Superior temporal gyrus (tissue), 1 donor: ENCODE measurements around the gene NRM.

Experiments used
- DNase-seq: peaks from one replicate; pipeline ENCODE4 v3.0.0-alpha.2; 2016; ENCODE audit errors: extremely low spot score

Gene NRM

DNA sequence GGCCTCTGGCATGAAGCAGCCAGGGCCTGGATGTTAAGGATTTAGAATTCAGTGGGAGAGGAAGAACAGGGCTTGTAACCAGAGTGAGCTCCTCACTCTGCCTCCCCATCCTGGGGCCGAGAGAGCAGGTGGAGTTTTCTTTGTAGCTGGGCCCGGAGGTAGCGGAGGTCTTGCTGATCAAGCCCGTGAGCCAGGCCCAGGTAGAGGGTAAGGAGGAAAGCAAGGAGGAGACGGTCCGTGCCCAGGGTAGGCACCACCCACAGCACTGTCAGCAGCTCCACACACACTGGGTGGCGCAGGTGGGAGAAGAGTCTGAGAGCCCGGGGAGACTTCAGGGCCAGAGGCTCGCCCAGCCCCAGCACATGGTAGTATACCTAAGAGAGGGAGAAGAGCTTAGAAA, 2.2 kb downstream of the NRM start:
- DNase-seq = no peak

DNA sequence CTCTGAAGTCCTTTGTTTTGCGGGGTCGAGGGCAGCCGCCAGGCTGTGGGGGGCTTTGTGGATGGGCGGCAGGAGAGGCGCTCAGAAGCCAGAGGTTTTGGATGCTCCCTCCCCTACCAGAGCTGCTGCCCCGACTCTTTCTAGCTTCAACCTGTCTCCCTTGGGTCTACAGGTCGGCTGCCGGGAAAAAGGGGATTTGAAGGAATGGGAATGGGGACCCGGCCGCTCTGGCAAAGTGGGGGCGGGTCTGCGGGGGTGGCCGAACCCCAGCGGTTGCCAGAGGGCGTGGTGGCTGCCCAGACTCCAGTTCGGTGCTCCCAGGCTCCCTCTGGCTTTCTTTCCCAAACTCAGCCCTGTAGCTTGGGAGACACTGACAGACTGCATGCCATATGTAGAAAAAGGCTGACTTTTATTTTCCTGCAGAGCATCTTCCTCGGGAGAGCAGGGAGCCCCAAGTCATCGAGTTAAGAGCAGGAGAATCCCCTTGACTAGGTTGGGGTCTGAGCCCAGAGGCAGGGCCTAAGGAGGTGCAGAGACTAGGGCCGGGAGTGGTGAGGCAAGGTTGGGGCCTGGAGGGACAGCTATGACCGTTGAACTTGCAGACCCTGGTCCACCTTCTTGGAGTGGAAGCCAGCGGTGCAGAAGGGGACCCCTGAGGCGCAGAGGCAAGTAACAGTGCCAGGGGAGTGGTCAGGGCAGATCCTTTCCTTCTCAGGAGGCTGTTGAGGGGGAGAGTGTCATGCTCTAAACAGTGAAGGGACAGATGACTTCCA, 2.9 kb downstream of the NRM start:
- DNase-seq = peak; percentile 21

DNA sequence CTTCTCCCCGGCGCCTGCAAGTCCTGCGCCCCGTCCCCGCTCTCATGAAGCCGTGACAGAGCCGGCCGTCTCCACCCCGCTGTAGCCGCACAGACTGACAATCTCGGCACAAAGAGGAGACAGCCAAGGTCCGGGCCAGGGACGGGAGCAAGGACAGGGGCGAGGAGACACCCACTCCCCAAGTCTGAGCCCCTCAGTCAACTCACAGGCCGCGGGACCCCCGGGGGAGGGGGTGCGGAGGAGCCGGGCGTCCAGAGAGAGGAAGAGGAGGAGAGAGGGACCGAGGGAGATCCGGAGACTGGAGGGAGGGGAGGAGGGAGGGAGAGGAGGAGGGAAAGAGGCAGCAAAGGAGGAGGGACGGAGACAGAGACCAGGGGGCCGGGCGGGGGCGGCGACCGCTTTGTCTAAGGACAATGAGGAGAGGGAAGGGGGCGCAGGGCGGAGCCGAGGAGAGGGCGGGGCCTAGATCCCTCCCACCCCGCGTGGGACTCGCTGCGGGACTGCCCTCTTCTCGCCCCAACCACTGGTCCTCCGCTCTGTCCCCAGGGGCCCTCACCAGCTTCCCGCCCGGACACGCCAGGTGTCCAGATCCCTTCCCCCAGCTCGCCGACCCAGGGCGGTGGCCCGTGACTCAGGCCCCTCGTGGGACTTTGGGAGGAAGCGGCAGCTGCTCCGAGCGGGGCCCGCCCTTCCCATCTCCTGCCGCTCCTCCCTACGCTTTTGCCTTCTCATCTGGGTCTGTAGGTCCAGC, 3.7 kb downstream of the NRM start:
- DNase-seq = peak; percentile 17

DNA sequence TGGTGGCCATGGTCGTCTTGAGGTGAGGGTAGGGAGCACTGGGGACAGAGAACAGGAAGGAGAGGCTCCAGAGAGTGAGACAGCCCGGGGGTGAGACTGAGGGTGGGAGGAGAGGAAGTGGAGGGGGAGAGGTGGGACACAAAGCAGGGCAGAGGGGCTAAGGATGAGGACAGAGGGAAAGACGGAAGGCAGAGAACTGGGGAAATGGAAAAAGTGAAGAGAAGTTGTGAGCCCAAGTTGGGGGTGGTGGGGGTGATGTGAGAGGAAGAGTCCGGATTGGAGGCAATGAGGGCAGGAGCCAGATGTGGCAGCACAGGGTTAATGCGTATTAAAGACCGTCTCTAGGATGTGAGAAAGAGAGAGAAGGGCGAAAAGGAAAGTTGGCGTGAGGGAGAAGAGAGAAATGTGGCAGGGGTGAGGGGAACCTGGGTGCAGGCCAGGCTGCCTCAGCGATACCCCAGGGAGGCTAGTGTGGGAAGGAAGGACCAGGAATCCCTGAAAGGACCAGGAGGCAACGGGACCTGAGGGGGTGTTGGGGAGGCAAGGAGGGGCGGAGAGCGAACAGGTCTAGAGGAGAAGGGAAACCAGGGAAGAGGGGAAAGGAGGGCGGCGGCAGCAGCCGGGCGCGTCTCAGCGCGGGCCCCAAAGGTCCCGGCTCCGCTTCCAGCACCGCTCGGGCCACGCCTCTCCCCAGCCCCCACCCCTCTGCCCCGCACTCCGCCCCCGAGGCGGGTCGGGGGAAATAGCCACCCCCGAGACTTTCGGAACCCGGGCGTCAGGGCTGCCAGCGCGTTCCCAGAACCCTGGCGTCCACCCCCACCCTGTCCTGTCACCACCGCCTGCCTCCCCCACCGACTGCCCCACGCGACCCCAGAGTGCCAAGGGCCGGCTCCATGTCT, 4.5 kb downstream of the NRM start, which contains the start of gene PPP1R18:
TSS of gene PPP1R18 (minus strand) at position 637 of the 899 bp plus-strand sequence. CDS start at position 10, 627 bp downstream.
- DNase-seq = no peak

DNA sequence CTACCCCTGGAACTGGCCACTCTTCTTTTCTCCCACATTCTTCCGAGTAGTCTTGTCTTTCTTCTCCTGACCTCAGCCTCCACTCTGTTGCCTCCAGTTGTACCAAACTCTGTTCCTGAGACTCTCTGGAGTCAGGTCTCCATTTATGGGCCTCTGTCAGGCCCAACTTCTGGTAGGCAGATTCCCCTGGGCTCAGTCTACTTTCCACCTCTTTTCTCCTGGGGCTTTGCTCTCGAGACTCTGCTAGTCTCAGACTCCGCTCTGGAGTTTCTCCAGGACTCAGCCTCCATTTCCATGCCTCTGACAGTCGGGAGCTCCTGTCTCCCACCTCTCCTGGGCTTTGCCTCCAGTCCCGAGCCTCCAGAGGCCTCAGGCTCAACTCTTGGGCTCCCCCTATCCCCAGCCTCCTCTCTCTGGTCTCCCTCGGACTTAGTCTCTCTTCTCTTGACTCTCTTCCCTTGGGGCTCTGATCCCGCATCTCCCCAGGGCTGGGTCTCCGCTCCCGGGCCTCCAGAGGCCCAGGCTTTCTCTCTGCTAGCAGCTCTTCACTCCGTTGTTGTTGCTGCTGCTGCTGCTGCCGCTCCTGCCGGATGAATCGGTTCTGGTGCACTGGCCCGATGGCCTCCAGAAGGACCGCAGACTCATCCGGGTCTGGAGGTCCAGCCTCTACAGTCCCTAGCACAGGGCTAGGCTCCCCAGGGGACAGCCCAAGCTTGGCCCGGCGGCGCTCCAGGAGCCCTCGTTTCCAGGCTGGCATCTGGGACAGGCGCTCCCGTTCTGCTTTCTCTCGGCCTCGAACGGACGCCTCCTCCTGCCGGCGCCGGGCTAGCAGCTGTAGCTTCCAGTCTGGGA, 5.4 kb downstream of the NRM start:
- DNase-seq = no peak

DNA sequence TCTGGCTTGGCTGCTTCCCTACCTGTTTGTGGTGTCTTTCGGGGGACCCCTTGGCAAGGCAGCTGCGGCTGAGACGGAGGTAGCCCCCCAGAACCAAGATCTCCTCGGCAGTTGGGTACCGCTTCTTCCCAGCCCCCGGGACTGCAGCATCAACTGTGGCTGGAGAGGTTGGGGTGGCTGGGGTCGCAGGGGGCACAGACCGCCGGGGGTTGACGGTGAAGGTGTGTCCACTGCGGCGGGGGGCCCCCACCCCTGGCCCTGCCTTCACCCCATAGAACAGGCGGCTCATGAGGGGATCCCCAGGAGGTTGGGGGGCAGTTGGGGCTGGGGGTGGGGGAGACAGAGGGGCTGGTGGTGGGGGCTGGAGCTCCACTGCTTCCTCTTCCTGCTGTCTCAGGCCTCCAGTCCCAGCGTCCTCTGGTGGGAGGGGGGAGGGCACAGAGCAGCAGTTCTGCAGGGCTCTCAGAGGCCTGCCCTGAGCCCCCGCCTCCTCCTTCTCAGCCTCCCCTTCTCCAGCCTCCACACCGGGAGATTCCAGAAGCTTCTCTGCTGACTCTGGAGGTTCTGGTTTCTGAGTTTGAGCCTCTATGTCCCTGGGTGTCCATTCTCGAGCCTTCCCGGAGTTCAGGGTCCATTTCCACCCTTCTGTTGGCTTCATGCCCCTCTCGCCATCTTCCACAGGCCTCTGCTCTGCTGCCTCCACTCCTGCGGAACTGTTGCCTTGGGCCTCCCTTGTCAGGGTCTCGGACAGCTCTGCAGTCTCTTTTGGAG, 6.2 kb downstream of the NRM start:
- no peak for DNase-seq

DNA sequence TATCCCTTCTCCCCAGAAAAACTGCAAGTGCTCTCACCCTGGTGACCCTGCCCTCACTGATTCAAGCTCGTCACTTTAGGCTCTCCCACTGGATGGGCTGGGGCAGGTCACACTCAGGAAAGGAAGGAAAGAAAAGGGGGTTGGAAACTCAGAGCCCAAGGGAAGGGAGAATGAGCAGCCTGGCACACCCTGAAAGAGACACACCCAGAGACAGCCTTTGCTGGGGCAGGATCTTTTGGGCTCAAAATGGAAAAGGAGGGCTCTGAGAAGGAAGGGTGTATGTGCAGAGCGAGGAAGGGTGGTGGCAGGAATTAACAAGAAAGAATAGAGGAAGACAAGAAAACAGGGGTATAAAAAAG, 6.8 kb downstream of the NRM start:
- no peak for DNase-seq

DNA sequence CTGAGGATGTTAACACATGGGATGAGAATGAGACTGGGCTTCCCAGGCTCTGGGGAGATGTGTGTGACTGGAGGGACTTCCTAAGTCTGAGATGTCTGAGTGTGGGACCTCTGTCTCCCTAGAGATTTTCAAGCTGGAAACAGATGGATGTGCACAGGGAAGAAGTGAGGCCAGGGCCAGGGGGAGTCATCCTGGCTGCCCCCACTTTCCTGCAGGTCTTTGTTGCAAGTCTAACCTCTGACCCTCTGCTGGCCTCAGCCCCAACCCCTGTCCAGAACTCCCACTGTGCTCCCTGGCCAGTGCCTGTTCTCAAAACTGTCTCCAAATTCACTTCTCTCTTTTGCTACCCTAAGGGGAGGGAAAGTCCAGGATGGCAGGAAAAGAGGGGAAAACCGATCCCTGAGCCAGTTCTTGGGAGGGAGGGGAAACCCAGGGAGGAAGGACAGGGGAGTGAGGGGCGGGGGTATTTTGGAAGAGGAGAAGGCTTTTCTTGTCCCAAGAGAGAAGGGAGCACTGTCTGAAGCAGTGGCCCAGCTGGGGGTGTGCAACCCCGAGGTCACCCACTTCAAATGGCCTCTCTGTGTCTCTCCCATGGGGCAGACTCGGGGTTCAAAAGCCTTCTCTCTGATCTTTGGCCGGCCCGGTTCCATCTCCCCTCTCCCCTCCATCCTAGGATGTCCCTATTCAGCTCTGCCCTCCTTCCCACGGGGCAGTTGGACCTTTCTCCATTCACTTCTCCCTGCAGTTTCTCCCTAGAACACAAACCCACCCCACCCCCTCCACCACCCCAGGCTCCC, 7.4 kb downstream of the NRM start:
- no peak for DNase-seq

DNA sequence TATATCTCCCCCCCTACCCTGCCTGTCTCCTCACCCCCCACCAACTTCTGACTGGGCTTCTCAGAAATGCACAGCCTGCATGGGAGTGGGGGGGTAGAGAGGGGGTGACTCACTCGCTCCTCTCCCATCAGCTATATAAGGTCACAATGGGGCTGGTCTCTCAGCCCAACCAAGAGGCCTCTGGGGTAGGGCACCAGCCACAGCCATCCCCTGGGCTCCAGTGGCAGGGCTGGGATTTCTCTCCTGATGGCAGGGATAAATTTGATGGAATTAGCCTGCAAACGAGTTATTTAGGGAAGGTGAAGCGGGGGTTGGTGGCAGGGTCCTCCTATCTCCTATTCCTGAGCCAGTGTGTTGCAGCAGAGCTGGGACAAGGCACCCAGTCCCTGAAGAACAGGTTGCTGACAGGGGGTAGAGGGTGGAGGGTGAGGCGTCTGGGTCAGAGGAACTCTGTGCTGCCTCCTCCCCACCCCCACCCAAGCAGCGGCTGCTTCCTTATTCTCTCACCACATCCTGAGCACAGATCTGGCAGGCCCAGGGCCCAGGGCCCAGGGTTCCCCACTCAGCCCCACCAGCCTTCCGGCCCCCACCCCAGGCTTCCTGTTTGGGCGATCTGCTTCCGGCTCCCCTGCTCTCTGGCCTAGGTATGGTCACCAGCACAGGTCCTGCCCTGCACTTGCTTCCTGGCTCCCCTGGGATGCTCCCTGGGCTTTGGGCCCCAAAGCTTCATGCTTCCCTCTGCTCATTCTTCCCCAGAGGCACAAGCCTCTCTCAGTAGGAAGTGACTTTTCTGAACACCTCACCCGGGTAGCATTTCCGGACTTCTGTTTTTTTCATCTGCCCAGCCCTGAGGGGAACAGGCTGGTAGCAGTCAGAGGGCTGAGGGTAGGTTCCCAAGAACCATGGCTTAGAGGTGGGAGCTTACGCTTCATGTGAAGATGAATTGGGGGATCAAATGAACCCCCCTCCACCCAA, 8.4 kb downstream of the NRM start:
- DNase-seq = peak; percentile 18

DNA sequence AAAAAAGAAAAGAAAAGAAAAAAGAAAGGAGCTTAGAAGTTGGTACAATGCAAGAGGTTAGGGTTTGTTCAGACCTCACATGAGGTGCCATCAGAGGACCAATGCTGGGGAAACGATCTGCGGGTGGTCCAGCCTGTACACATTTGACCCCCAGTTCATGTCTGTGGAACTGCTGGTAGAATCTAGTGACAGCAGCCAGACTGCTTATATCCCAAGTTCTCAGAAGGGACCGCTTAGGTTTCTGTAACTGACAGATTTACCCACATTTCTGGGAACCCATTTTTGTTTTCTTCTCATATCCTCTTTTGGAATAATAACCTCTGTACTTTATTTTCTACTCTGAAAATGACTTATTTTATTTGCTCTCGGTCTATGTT, 9.0 kb downstream of the NRM start:
- DNase-seq = no peak

DNA sequence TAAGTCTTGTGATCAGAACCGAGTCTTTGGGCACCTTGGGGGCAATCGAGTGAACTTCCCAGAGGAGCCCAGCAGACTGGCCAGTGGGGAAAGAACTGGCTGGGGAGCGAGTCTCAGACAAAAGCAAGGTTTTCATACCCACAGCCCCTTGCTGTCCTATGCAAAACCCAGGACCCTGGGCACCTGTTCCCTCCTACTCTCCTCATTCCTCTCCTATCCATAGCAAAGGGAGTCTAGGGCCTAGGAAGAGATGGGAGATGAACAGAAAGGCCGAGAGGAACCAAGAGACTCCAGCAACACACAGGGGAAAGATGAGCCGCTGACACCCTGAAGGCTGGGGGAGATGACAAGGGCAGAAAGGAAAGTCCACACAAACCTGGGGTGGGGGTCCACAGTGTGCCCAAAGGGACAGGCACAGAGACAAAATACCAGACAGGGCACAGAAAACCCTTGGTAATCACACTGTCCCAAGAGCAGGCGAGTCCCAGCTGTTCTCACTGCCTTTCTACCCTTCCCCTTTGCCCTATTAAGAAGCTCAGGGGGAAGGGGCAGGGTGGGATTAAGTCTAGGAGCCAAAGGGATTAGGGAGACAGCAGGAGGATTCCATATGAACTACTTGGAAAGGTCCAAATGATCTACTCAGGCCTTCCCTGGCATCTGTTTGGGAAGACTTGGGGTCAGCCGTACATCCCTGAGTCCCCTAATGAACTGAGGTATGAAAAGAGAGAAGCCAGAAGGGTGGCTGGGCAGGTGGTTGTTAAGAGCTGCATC, 10.8 kb downstream of the NRM start:
- DNase-seq = no peak

DNA sequence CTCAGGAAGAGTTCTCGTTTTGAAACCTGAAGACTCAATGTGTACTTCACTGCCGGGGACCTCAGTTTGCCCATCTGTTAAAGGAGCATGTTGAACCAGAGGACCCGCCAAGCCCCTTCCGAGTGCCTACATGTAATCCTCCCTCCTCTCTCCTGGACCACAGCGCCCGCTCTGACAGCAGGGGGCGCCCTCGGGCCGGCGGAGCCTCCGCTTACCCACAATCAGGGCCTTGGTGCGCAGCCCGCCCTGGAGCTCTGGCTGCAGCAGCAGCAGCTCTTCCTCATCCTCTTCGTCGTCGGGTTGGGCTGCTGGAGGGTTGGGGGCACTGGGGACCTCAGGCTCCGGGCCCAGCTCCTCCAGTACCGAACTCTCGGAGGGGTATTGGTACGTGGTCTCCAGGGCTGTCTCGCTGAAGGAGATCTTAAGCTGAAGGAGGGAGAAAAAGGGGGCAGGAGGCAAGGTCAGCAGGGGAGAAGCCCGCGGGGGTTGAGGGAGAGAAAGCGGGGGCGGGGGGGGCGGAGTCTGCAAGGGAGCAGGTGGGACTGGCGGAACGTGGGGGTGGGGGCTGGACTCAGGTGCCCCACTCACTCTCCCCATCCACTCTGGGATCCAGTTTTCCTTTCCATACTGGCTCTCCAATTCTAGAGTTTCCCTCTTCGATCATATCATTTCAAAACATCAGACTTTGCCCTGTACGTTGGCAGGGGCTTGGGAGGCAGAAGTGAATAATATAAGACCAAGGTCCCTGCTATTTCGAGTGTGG, 11.6 kb downstream of the NRM start:
- peak; percentile 86 for DNase-seq

DNA sequence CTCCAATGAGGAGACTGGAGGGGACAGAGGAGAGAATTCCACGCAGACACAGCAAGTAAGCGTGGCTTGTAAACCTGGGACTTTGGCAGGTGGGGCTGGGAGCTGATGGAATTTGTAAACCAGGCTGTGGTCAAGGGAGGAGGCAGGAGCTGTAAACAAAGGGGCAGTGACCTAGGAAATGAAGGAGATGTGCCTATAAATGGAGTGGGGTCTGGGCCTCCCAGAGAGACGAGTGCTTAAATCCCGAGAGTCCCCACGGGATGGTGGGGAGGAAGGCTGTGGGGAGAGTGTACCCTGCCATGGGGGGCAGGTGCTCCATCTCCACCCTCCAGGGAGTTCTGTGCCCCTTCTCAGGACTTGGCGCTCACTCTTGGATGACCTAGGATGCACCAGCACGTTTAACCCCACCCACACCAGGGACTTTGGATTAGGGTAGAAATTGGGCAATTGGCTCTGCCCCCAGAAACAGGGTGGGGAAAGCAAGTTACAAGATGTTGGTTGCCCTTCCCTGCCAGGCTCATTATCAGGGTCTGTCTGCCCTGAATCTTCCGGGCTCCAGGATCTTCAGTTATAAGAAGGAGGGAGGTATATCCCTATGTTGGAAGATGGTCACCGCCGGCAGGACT, 14.0 kb downstream of the NRM start:
- no peak for DNase-seq

DNA sequence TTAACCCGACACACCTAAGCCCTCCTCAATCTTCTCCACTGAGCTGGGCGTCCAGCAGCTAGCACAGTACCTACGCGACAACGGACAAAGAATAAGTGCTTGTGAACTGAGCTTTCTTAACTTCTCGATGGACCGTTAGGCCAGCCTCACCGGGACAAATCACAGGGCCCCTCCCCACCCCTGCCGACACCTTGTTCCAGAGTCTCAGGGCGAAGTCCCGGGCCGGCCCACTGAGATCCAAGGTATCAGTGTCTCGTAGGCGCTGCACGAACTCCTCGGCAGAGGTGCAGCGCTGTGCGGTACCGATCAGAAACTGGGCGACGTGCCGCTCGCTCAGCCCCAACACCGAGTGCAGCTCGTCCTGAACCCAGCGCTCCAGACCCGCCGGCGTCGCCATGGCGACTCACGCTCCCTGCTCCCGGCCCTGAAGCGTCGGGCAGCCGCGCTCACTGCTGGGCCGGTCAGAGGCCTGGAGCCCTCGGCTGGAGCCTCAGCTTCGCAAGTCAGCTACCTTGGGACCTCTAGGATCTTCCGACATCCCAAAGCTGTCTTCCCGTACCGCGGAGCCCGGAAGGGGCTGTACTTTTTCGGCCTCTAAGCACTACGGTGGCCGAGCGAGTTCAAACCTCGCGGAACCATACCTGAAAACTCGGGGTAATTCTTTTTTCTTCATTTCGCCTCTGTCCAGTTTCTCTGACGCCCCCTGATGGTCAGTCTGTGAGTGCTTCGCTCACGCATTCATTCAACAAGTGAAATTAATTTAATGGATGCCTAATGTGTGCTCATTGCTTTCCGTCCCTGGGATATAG, 18.1 kb downstream of the NRM start, which contains the start of gene DHX16:
TSS of gene DHX16 (minus strand) at position 562 of the 809 bp plus-strand sequence. CDS start at position 397, 165 bp downstream.
- peak; percentile 97 for DNase-seq

DNA sequence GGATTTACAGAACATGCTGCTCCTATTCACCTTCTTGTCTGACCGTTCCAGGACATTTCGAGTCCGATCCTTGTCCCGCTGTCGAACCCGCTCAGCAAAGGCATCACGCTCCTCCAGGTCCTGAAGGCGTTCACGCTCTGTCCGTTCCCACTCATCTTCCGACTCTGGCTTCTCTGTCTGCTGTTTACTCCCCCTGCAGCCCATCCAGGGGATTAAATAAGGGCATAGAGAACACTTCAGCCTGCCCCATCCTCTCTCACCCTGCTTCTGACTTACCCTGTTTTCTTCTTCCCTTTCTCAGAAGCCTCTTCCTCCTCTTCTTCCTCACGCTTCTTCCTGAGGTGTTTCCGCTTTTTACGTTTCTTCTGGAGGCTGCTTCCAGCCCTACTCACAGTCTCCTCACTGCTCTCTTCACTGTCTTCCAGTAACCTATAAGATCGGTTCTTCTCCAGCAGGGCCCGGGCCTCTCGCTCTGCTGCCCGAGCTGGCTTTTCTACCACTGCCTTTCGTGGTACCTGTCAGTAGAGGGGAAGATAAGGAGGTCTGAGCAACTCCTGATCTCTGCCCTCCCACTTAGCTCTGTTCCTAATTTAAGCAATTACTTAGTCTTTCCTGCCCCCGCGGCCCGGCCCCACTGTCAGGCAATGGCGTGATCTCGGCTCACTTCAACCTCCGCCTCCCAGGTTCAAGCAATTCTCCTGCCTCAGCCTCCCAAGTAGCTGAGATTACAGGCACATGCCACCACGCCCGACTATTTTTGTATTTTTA, 19.8 kb downstream of the NRM start:
- no peak for DNase-seq
